Hindlimb muscle (tissue), 1 donor: ENCODE results near the gene TMEM86A. TPM values are rescaled to one million over a fixed set of nuclear protein-coding genes. Genes with fewer than 3 reads are reported as not detected.

ENCODE experiments used
- DNase-seq: peaks from one replicate; pipeline ENCODE4 v3.0.0-alpha.2; 2013
- polyA plus RNA-seq: library from polyadenylated mRNA; unstranded; fragments of 120-200 nt; gene quantifications from one replicate; pipeline ENCODE4 v1.2.1, GENCODE V29; 2013; ENCODE audit not compliant: insufficient read length

TMEM86A gene
- polyA plus RNA-seq, 1 donor, result 4.0 TPM

GRCh38 chr11:18700375-18700774 lies 1.8 kb downstream of the TMEM86A start:
- DNase-seq, result no peak

DNA sequence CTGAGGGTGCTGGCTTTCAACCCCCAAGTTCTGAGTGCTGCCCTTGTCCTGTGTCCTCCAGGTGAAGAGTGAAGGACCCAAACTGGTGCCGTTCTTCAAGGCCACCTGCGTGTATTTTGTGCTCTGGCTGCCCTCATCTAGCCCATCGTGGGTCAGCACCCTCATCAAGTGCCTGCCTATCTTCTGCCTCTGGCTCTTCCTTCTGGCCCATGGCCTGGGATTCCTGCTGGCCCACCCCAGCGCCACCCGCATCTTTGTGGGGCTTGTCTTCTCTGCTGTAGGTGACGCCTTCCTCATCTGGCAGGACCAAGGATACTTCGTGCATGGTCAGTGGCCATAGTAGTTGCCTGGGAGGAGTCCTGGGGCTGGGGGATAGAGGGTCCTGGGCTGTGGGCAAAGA lies 2.3 kb downstream of the TMEM86A start:
- DNase-seq, result no peak

GRCh38 chr11:18701614-18702216 lies 3.1 kb downstream of the TMEM86A start:
- no peak for DNase-seq

DNA sequence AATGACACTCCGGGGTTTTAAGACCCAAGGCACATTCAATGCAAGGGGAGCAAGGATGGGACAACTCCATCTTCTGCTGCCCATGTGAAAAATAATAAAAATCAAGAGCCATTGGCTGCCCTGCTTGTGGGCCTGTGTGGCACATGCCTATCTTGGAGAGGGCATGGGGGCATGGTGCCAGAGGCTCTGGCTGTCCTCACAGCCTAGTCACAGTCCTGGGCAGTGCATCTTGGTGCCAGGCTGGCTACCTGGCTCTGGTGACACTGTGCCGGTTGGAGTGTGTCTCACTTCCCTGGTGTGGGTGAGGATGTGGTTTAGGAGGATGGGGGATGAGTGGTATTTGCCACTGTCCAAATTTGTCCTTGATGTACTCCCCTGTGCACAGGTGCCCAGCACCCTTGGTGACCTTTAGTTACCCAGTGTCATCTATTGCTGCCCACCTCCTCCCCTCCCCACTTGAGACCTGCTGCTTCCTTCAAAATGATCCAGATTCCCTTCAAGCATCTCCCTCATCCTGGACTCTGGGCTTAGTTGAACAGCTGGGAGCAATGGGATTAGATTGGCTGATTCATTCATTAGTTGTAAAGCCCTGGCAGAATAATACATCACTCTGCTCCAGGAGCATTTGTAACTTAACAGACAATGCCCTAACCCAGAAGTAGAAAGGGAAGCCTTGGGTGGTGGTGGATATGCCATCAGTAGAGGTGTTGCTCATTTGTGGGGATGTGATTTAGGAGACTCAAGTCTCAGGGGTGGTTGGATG lies 4.6 kb downstream of the TMEM86A start:
- DNase-seq, result no peak

GRCh38 chr11:18704045-18704645 lies 5.6 kb downstream of the TMEM86A start:
- DNase-seq, result no peak

DNA sequence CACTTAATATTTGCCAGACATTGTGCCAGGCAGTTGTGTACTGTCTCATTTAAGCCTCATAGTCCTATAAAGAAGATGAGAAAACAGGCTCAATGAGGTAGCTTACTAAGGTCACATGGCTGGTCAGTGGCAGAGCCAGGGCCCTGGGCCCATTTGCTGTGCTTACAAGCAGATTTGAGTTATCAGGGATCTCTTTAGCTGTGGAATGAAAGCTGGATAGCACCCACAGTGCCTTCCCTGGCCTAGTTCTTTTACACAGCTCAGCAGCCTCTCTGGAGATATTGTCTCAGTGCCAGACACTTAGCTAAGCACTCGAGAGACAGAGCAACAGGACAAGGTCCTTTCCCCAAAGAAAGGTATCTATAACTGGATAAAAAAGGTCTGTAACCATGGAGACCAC lies 6.1 kb downstream of the TMEM86A start:
- no peak for DNase-seq

DNA sequence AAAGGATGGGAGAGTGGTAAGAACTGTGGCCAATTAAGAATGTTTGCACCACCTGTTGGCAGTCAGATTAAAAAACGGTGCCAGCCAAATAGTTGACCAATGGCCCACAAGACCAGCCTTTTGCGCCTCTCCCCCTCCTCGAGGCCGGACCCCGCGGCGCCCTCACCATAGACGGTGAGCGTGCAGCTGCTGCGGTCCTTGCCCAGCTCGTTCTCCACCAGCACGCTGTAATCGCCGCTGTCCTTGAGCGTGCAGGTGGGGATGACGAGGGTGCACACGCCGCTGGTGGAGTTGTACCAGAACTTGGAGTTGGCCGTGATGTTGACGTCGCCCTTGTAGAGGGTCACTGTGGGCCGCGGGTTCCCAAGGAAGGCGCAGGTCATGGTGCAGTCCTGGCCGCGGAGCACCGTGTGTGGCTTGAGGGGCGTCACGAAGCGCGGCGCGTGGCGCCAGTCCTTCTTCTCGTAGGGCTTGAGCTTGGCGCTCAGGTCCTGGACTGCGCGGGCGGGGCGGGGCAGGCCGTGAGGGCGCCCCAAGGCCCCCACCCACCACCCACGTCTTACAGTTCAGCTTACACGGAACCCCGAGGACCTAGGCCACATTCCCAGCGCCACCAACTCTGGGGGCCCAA lies 7.2 kb downstream of the TMEM86A start:
- DNase-seq, result peak; percentile 46

DNA sequence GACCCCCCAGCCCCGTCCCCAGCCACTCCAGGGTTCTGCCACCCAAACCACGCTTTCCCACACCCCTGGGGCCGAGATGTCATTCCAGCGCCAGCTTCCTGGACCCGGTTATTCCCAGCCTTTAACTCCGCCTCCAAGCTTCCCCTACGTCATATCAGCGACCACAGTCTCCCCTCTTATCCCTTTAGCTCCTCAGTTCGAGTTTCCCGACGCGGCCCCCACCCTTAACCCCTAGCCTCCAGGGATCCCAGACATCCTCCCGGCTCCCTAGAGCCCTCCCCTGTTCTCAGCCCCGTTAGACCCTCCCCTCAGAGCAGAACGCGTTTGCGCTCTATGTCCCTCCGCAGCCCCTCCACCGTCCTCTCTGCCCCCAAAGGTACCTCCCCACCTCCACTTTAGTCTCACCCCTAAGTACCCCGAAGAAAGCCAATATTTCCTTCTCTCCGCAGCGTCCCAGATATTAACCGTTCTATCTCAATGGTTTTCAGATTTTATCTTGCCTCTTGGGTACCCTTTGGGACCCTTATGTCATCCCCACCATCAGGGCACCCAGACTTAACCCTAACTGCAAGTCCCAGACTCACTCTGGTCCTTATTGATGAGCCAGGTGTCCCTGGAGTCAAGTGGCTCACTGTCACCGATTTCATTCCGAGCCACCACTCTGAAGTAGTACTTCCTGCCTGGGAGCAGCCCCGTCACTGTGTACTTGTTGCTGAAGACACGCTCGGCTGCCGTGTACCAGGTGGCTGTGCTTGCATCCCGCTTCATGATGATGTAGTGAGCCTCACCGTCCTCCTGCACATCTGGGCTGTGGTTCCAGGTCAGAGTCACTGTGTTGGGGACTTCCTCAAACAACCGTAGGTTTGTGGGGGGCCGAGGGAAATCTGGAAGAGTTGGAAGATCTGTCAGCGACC lies 8.0 kb downstream of the TMEM86A start:
- DNase-seq, result peak; percentile 78

DNA sequence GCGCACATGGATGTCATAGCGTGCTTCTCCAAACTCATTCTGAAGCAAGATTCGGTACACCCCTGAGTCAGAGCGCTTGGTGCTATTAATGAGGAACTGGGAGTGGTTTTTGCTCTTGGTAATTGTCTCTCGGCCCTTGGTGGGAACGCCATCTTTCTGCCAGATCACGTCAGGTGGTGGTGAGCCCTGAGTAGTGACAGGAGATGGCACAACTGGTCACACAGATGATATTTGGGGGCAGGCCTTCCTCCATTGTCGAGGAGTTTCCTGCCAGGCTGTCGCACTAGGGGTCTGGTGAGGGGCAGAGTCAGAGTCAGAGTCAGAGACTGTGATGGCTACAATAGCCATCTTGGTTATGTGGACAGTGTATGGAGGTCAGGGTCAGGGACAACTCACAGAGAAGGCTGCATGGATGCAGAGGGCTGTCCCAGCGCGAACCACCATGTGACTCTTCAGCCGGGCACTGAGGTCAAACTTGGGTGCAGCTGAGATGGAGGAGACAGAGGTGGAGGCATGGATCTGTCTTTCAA lies 9.3 kb downstream of the TMEM86A start:
- no peak for DNase-seq

- DNase-seq, result no peak
Observed at GRCh38 chr11:18709414-18709813, 10.8 kb downstream of the TMEM86A start.

GRCh38 chr11:18710545-18710944 lies 12.0 kb downstream of the TMEM86A start:
- no peak for DNase-seq

DNA sequence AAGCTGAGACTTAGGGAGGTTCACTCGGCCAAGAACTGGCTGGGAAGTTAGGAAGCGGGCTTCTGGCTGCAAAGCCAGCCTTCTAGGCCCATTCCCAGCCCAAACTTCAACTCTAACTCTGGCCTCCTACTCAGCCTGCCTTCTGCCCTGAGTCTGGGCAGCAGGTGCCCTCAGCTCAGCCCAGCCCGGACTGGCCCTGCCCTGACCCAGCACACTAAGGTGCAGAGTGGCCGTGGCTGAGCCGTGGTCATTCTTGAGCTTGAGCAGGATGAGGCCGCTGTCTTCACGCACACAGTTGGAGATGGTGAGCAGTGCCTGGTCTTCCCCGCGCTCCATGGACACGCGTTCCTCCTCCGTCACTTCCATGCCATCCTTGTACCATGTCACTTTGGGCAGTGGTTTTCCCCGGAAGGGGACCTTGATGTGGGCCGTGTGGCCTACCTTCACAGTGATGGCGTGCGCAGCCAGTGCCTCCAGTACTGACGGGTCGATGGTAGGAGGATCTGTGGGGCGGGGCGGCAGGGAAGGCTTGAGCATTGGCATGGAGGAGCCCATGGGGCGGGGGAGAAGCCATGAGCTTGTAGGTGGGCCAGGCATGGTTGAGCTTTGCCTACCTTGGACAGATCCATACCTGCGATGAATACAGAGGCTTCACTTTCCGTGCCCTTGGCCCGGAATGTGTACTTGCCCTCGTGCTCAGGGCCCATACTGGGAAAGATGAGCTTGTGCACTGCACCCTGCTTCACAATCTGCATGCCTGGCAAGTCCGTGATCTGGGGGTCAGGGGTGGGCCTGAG lies 15.3 kb downstream of the TMEM86A start:
- no peak for DNase-seq

DNA sequence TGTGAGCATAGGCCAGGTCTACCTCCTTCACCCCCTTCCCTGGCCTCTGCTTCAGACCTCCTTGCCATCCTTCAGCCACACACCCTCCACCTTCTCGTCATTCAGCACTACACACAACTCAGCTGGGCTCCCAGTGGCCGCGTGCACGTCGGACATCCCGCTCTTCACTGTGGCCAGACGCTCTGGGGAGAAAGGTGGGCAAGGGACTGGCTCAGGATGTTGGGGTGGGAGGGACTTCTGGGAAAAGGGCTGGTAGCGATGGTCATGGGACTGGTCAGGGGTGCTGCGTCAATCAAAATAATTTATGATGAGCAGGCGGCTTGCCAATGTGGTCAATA lies 15.8 kb downstream of the TMEM86A start:
- DNase-seq, result no peak

- no peak for DNase-seq
Observed at GRCh38 chr11:18715476-18715875, 16.9 kb downstream of the TMEM86A start.

DNA sequence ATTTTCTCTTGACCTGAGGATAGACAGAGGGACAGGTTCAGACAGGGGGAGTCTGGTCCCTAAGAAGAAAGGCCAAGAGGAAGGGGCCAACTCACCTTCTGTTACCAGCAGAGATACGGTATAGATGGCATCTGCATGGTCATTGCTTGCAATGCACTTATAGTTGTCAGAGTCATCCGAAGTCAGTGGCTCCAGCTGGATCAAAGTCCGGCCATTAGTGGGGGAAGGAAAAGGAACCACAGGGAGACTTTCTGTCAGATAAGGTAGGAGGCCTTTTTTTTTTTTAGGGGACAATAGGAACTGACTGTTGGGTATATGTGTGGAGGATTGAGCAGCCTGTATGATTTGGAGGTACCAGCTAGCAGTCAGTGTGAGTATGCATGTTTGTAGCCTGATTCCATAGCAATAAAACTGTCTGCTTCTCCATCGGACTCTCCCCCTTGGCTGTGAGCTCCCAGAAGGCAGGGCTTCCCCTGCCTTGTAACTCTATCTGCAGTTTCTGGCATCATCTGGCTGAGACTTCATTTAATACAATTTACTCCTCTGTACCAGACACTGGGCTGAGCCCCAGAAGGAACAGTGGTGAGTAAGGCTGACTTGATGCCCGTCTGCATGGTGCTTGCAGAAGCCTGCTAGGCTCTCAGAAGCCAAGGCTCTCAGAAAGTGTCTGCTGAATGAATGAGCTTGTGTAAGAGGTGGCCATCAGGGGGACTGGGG lies 21.7 kb downstream of the TMEM86A start:
- DNase-seq, result no peak

DNA sequence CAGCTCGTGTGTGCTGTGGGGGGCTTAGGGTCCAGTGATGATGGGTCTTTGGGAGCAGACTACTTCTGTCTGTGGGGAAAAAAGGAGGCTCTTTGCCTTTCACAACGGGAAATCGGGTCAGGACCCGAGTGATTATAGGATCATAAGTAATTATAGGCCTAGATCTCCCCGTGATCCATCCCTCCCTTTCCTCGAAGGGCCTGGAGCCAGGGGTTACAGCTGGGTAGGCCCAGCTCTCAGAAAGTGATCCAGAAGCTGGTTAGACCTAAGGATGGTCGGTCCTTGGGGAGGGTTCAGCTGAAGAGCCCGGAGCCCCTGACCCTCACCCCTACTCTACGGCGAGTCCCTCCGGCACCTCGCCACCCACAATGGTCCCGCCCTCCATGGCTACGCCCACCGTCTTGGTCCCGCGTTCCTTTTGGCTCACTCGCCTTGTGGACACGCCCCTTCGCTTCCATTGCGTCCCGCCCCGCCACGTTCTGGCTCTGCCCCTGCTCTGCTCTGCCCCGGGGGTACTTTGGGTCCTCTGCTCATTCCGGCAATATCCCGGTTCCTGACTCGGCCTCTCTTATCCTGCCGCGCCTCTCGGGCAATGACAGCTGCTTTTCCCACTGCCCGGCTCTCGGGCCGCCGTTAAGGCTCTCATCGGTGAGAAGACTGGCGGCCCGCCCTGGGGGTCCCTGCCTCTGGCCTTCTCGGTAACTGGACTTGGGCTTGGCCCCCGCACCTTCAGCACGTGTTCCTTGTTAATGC lies 22.4 kb downstream of the TMEM86A start:
- DNase-seq, result peak; percentile 82

- peak; percentile 34 for DNase-seq
Observed at GRCh38 chr11:18721561-18722292, 23.1 kb downstream of the TMEM86A start.

DNA sequence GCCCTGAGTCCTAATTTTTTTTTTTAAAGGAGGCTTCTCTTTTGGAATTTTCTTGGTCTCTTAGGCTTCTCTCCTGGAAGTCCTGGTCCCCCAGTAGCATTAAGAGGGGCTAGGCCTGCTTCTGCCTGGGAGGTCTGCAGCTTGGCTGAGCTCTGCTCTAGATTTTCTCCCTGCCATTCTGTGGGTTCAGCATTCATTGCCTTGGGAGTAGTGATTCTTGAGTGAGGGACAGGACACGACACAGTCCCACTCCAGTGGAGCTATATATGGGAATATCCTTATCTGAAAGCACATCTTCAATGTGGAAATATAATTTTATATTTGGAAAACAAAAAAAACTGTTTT lies 23.7 kb downstream of the TMEM86A start:
- DNase-seq, result no peak

GRCh38 chr11:18723991-18724390 lies 25.4 kb downstream of the TMEM86A start:
- DNase-seq, result no peak
